ENCODE measurements around the gene LITAF. TPM values are rescaled to one million over a fixed set of nuclear protein-coding genes. Genes with fewer than 3 reads are reported as not detected.

LITAF gene
- total RNA-seq, 2 experiments from 2014 or later, result 171 to 174 TPM

DNA sequence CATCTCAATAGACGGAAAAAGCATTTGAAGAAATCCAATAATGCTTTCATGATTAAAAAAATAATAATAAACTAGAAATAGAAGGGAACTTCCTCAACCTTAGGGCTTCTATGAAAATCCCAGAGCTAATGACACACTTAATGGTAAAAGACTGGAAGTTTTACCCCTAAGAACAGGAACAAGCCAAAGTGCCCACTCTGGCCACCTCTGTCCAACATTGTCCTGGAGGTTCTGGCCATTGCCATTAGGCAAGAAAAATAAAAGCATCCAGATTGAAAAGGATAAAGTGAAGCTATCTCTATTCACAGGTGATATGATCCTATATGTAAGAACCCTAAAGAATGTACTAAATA, 2.5 kb upstream of the LITAF start:
- Mint-ChIP-seq H3K9me3 (no peaks in the 10 kb centered on the region), H3K36me3 (ENCODE audit: low read depth) (peaks cover 20% of the 10 kb centered on the region), H3K27me3 (ENCODE audit: low read depth) (no peaks in the 10 kb centered on the region), H3K4me3 (no peak overlapping the region), H3K4me1 (ENCODE audit: low read depth) (peaks cover 12% of the 10 kb centered on the region), H3K27ac (no peak overlapping the region)
- CTCF ChIA-PET, result interaction anchor here (0.6 to 1.1 kb wide), 3 partner anchors 13 to 112 kb away, joined by 3 to 7 read pairs (median 3); no protein-coding TSS in a partner anchor
- no peak for DNase-seq
- intact Hi-C loops (cut with micrococcal nuclease), result loop anchor here (5.0 to 10.0 kb wide), 5 partner anchors 208 to 644 kb away; partner anchors contain the start of genes CLEC16A, DEXI, GSPT1 and ZC3H7A

DNA sequence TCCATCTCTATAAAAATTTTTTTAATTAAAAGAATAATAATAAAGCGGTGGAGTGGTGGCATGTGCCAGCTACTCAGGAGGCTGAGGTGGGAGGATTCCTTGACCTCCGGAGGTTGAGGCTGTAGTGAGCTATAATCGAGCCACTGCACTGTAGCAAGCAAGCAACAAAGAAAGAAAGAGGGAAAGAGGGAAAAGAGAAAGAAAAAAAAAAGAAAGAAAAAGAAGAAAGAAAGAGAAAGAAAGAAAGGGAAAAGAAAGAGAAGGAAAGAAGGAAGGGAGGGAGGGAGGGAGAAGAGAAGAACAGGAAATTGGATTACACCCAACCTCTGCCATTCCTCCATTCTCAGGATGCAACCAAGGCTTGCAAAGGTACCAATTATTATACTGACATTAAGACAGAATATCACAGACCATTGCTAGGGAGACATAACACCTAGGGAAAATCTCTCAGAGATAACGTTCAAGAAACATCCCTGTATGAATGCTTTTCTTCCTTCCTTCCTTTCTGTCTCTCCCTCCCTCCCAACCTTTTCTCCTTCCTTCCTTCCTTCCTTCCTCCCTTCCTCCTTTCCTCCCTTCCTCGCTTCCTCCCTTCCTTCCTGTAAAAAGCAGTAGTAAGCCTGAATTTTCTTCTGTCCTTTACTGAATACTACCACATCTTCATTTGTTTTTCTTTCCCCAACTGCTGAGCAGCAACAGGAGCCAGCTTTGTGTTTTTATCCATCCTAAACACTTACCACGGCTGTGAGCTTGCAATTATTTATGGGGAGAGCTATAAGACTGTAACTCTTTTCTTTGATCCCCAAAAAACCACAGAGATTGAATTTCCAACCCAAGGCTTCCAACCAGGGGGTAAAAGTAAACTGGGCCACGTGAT, 1.8 kb upstream of the LITAF start:
- intact Hi-C loops (cut with micrococcal nuclease), result loop anchor here (5.0 to 10.0 kb wide), 5 partner anchors 209 to 644 kb away; partner anchors contain the start of genes CLEC16A, DEXI, GSPT1 and ZC3H7A
- Mint-ChIP-seq H3K4me1 (ENCODE audit: low read depth) (peaks cover 18% of the 10 kb centered on the region), H3K9me3 (no peaks in the 10 kb centered on the region), H3K36me3 (ENCODE audit: low read depth) (peaks cover 23% of the 10 kb centered on the region), H3K4me3 (no peak overlapping the region), H3K27ac (no peak overlapping the region), H3K27me3 (ENCODE audit: low read depth) (no peaks in the 10 kb centered on the region)
- CTCF ChIA-PET, result interaction anchor here (1.1 kb wide), 1 partner anchor 57 kb away, joined by 7 read pairs; no protein-coding TSS in a partner anchor
- no peak for DNase-seq

DNA sequence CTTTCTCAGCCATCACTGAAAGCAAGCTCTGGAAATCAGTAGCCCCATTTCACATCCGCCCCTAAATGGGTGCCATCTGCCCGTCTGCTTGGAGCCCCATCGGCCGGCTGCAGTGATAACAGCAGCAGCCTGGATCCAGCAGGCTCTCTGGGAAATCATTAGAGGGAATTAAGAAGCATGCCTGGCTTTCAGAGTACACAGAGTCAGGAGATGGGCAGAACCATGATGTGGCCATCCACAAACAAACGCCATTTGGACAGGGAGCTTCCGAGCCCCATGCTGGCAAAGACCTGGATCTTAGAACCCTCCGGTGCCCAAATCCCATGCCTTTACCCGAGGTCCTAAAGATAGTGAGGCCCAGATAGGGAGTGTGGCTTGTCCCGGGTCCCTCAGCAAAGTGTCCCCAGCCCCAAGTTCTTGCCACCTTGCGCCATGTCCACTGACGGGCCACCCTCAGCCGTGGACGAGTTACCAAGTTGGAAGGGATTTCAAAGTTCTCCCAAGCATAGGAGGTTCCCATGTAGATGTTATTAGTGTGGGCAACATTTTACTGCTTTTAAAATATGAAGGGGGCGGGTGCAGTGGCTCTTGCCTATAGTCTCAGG, 1.0 kb upstream of the LITAF start:
- H3K4me1 Mint-ChIP-seq (ENCODE audit: low read depth), result peaks cover 25% of the 10 kb centered on the region
- intact Hi-C loops (cut with micrococcal nuclease), result loop anchor here (5.0 to 10.0 kb wide), 5 partner anchors 210 to 643 kb away; partner anchors contain the start of genes CLEC16A, DEXI, GSPT1 and ZC3H7A
- peak overlapping the region; percentile 92 for H3K27ac Mint-ChIP-seq
- no peaks in the 10 kb centered on the region for H3K27me3 Mint-ChIP-seq (ENCODE audit: low read depth)
- H3K9me3 Mint-ChIP-seq, result no peaks in the 10 kb centered on the region
- peaks cover 25% of the 10 kb centered on the region for H3K36me3 Mint-ChIP-seq (ENCODE audit: low read depth)
- DNase-seq, result no peak
- H3K4me3 Mint-ChIP-seq, result peak overlapping the region; percentile 85
- CTCF ChIA-PET, result interaction anchor here (0.8 to 1.1 kb wide), 2 partner anchors 53 to 289 kb away, joined by 3 read pairs; no protein-coding TSS in a partner anchor

DNA sequence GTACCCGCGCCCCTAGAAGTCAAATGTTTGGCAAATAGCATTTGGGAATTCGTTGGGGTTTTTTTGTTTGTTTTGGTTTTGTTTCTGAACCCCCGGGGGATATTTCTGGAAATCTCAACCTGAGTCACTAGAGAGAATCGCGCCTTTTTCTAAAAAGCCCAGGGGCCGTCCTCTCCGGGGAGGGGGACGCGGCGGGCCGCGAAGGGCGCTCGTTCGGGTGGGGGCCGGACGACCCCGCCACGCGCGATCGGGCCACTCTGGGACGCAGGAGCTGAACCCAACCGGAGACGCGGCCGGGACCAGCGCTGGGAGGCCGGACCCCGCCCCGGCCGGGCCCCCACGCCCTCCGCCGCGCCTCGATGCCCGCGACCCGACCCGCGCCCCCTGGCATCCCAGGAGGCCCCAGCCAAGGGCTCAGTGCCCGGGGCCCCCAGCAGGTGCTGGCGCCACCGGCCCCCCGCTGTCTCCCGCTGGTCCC, 302 bp downstream of the LITAF start:
- intact Hi-C loops (cut with micrococcal nuclease), result loop anchor here (1.0 to 10.0 kb wide), 6 partner anchors 84 to 642 kb away; partner anchors contain the start of genes CLEC16A, DEXI, GSPT1 and ZC3H7A
- Mint-ChIP-seq H3K27ac (peak overlapping the region; percentile 98), H3K4me1 (ENCODE audit: low read depth) (peaks cover 36% of the 10 kb centered on the region), H3K4me3 (peak overlapping the region; percentile 94), H3K36me3 (ENCODE audit: low read depth) (peaks cover 28% of the 10 kb centered on the region), H3K9me3 (no peaks in the 10 kb centered on the region), H3K27me3 (ENCODE audit: low read depth) (no peaks in the 10 kb centered on the region)
- peak; percentile 63 for DNase-seq
- CTCF ChIA-PET, result interaction anchor here (0.6 to 1.1 kb wide), 4 partner anchors 11 to 89 kb away, joined by 3 to 5 read pairs (median 4); no protein-coding TSS in a partner anchor

DNA sequence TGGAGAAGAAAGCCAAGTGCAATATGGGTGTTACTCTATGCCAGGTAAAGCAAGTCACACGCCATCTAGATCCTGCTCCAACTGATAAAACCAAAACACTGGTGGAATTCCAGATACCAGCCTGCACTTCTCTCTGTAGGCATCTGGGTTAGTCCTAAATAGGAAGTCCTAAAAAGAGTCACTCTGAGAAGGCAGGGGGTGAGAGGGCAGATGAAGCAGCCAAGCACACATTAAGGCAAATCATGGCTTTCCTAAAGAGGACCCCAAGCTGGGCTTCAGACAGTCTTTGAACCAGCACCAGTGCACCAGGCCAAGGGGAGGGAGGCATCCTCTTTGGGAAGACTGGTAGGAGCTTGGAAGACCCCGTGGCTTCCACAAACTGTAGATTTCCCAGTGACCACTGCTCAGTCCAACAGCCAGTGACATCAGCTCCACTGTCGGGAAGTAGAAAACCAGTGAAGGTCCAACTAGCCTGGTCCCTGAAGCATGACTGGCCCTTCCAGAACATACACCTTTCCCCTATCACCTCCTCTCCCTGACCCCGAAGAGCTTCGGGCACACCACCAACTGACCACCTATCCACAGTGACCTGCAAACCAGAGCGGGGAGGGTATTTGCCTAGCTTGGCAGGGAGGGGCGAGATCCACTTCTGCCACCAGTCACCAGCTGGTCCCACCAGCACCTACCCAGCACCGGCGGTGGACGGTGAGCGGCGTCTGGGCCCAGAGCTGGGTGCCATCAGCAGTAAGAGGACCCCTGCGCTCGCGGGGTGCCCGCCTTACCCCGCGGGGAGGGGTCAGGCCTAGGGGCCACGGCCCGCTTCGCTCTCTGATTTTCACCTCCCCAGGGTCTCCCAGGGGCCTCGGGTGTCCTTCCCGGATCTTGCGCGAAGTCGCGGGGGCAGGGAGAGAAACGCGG, 1.0 kb downstream of the LITAF start:
- DNase-seq, result peak; percentile 22
- no peaks in the 10 kb centered on the region for H3K9me3 Mint-ChIP-seq
- CTCF ChIA-PET, result interaction anchor here (0.9 to 1.1 kb wide), 5 partner anchors 12 to 129 kb away, joined by 3 to 5 read pairs (median 4); no protein-coding TSS in a partner anchor

DNA sequence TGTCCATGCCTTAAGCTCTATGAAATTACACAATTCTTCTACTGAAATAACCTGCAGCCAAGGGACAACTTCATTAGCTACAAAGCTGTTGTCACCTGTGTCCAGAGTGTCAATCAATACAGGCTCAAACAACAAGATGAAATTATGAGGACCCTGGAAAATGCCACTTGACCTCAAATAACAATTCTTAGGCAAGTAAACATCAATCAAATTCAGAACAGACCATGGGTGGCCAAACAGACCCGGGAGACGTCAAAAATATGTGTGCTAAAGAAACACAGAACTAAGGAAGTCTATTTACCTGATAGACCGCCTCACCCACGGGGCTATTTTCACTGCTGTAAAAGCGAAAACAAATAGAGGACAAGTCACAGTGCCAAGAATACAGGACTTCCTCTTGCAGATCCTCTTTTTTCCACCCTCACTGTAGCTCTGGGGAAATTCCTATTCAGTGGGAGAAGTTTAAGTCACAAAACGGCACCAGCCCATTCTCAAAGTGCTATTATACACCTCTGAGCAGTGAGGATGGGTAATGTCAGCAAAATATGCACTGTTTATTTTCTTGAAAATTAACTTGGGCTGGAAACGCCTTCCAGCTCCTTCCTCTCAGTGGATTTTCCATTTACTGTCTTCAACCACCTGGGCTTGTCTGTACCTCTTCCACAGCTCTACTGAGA, 2.7 kb downstream of the LITAF start:
- H3K27me3 Mint-ChIP-seq (ENCODE audit: low read depth), result no peaks in the 10 kb centered on the region
- peak; percentile 43 for DNase-seq
- CTCF ChIA-PET, result interaction anchor here (0.6 to 1.2 kb wide), 4 partner anchors 23 to 204 kb away, joined by 3 to 4 read pairs (median 4); no protein-coding TSS in a partner anchor
- peak overlapping the region; percentile 94 for H3K4me3 Mint-ChIP-seq
- H3K36me3 Mint-ChIP-seq (ENCODE audit: low read depth), result peaks cover 30% of the 10 kb centered on the region
- H3K27ac Mint-ChIP-seq, result peak overlapping the region; percentile 98
- peaks cover 57% of the 10 kb centered on the region for H3K4me1 Mint-ChIP-seq (ENCODE audit: low read depth)
- no peaks in the 10 kb centered on the region for H3K9me3 Mint-ChIP-seq
- intact Hi-C loops (cut with micrococcal nuclease), result loop anchor here (2.0 to 10.0 kb wide), 7 partner anchors 33 to 639 kb away; partner anchors contain the start of genes CLEC16A, DEXI and GSPT1

More for the DNA sequence above, 1.0 kb downstream of the LITAF start:
- Mint-ChIP-seq H3K27ac (peak overlapping the region; percentile 98), H3K27me3 (ENCODE audit: low read depth) (no peaks in the 10 kb centered on the region), H3K4me3 (peak overlapping the region; percentile 94), H3K4me1 (ENCODE audit: low read depth) (peaks cover 43% of the 10 kb centered on the region), H3K36me3 (ENCODE audit: low read depth) (peaks cover 28% of the 10 kb centered on the region)
- intact Hi-C loops (cut with micrococcal nuclease), result loop anchor here (1.0 to 10.0 kb wide), 12 partner anchors 25 to 641 kb away; partner anchors contain the start of genes CLEC16A, DEXI, GSPT1 and TXNDC11

DNA sequence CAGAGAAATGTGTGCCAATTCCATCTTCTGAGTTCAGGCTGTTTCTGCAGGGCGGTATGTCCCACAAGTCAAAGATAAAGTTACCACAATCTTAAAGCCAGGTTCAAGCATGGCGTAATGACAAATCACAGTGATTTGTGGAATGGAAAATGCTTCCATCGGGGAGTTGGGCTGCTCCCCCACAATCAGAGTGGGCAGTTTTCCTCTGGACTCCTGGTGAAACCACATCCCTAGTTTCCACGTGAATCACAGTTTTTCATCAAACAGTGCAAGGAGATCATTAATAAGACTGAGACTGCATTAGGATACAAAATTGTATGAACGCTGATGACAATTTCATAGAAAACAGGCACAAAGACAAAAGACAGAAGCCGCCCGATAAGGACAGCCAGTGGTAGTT, 3.6 kb downstream of the LITAF start:
- Mint-ChIP-seq H3K36me3 (ENCODE audit: low read depth) (peaks cover 36% of the 10 kb centered on the region), H3K27me3 (ENCODE audit: low read depth) (no peaks in the 10 kb centered on the region), H3K27ac (peak overlapping the region; percentile 82), H3K4me3 (peak overlapping the region; percentile 65), H3K4me1 (ENCODE audit: low read depth) (peaks cover 65% of the 10 kb centered on the region), H3K9me3 (no peaks in the 10 kb centered on the region)
- CTCF ChIA-PET, result interaction anchor here (0.6 to 1.2 kb wide), 5 partner anchors 10 to 212 kb away, joined by 3 to 4 read pairs (median 3); no protein-coding TSS in a partner anchor
- DNase-seq, result no peak
- intact Hi-C loops (cut with micrococcal nuclease), result loop anchor here (10.0 kb wide), 4 partner anchors 332 to 638 kb away; partner anchors contain the start of genes CLEC16A, DEXI and GSPT1

DNA sequence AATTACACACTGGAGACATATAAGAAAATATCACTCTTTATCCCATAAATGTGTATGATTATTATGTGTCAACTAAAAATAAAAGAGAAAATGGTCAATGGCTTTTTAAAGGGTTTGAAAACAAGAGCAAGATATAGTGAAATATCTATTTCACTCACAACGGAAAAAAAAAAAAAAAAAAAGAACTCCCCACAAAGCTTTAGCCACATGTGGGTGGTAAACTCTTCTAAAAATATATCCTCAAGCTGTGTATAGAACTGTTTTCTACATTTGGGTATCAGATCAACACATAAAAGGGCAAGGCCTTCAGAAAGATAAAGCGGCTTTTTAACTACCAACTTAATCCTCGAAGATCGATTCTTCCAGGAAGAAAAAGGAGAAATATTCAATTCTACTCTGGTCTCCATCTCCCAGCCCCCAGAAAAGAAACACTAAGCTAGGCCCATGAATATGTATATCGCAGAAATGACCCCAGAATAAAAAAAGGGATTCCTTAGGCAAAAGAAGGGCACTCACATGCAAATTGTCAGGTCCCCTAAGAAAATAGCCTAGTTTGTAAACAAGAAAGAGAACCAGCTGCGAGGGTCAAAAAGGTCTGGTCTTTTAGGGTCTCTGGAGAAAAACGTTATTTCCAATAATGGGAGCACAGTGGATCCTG, 4.4 kb downstream of the LITAF start:
- CTCF ChIA-PET, result interaction anchor here (0.6 to 1.6 kb wide), 7 partner anchors 9 to 434 kb away, joined by 3 to 7 read pairs (median 3); no protein-coding TSS in a partner anchor
- Mint-ChIP-seq H3K27me3 (ENCODE audit: low read depth) (no peaks in the 10 kb centered on the region), H3K27ac (peak overlapping the region; percentile 82), H3K36me3 (ENCODE audit: low read depth) (peaks cover 37% of the 10 kb centered on the region), H3K4me1 (ENCODE audit: low read depth) (peaks cover 68% of the 10 kb centered on the region), H3K4me3 (peak overlapping the region; percentile 65), H3K9me3 (no peaks in the 10 kb centered on the region)
- DNase-seq, result no peak
- intact Hi-C loops (cut with micrococcal nuclease), result loop anchor here (10.0 kb wide), 4 partner anchors 333 to 637 kb away; partner anchors contain the start of genes CLEC16A, DEXI and GSPT1

DNA sequence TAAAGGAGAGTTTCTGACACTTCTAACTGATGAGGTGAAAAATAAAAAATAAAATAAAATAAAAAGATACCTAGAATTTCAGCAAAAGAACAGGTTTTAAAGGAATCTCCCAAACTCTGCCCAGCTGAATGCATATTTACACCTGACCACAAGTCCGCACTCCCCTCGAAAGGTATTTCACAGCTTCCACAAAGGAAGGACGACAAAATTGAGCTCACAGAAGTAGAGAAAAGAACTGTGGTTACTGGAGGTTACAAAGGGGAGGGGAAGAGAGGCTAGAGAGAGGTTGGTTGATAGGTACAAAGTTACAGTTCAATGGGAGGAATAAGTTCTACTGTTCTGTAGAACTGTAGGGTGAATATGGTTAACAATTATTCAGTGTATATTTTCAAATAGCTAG, 5.0 kb downstream of the LITAF start:
- H3K27me3 Mint-ChIP-seq (ENCODE audit: low read depth), result no peaks in the 10 kb centered on the region
- H3K36me3 Mint-ChIP-seq (ENCODE audit: low read depth), result peaks cover 41% of the 10 kb centered on the region
- CTCF ChIA-PET, result interaction anchor here (0.7 to 1.6 kb wide), 5 partner anchors 39 to 222 kb away, joined by 3 to 7 read pairs (median 3); no protein-coding TSS in a partner anchor
- H3K4me3 Mint-ChIP-seq, result peak overlapping the region; percentile 65
- H3K9me3 Mint-ChIP-seq, result no peaks in the 10 kb centered on the region
- intact Hi-C loops (cut with micrococcal nuclease), result loop anchor here (10.0 kb wide), 4 partner anchors 333 to 637 kb away; partner anchors contain the start of genes CLEC16A, DEXI and GSPT1
- H3K27ac Mint-ChIP-seq, result peak overlapping the region; percentile 82
- no peak for DNase-seq
- peaks cover 72% of the 10 kb centered on the region for H3K4me1 Mint-ChIP-seq (ENCODE audit: low read depth)
